Gastroesophageal sphincter (tissue), 4 donors: ENCODE results near the gene HS3ST3A1. TPM values are rescaled to one million over a fixed set of nuclear protein-coding genes. Genes with fewer than 3 reads are reported as not detected.

Source experiments
- ATAC-seq: fragments of 150-250 bp; one replicate; pipeline ENCODE4 v1.9.1; 2016; ENCODE audit warnings: mild to moderate bottlenecking, moderate library complexity
- H3K27ac ChIP-seq, 4 donors: fragments of 200-600 bp; sonication (generic) in 3 of 4; 1 replicate in 3 of 4; 2 replicates in 1 of 4; pipeline ENCODE4 v1.5.1; 2016 to 2019
- H3K27me3 ChIP-seq: fragments of 200-600 bp; sonication (generic); one replicate; pipeline ENCODE4 v1.5.1; 2019
- H3K36me3 ChIP-seq, 2 donors: fragments of 200-600 bp; sonication (generic); one replicate each; pipeline ENCODE4 v1.5.1; 2019; ENCODE audit warnings: control low read depth in 1 of 2
- H3K4me1 ChIP-seq, 3 donors: fragments of 200-600 bp; sonication (generic); 1 replicate in 2 of 3; 2 replicates in 1 of 3; pipeline ENCODE4 v1.5.1; 2016 to 2019; ENCODE audit warnings: control low read depth in 2 of 3
- H3K4me3 ChIP-seq, 2 donors: fragments of 200-600 bp; sonication (generic); one replicate each; pipeline ENCODE4 v1.5.1; 2019; ENCODE audit warnings: mild to moderate bottlenecking in 1 of 2, moderate library complexity in 1 of 2
- H3K9me3 ChIP-seq, 3 donors: fragments of 200-600 bp; sonication (generic); one replicate each; pipeline ENCODE4 v1.5.1; 2017 to 2019; ENCODE audit warnings: control low read depth in 2 of 3
- CTCF ChIP-seq, 4 experiments: fragments of 200-600 bp in 2 of 4; fragments of 450-650 bp in 2 of 4; sonication (generic) in 1 of 4; IDR thresholded peaks; one replicate each; pipeline ENCODE4 v1.5.1; 2017 to 2019; ENCODE audit warnings: antibody characterized with exemption in 4 of 4, mild to moderate bottlenecking in 2 of 4, moderate library complexity in 2 of 4
- EP300 ChIP-seq: sonication (generic); formaldehyde crosslinking; IDR thresholded peaks from one replicate; pipeline ENCODE4 v1.6.1; 2017; ENCODE audit warnings: antibody characterized with exemption, mild to moderate bottlenecking
- POLR2A ChIP-seq, 2 donors: fragments of 450-650 bp; IDR thresholded peaks; one replicate each; pipeline ENCODE4 v1.6.1; 2017; ENCODE audit warnings: antibody characterized with exemption in 2 of 2, mild to moderate bottlenecking in 2 of 2, moderate library complexity in 1 of 2
- POLR2AphosphoS5 ChIP-seq: sonication (generic); formaldehyde crosslinking; IDR thresholded peaks from one replicate; pipeline ENCODE4 v1.6.1; 2017; ENCODE audit warnings: antibody characterized with exemption
- WGBS, 2 donors: methylation state at CpG; one replicate each; pipeline ENCODE4 v1.1.5; 2018; ENCODE audit warnings: low coverage in 1 of 2; 5-methylcytosine and 5-hydroxymethylcytosine counted together
- total RNA-seq, 4 donors: library from RNA; depleted of rRNA; stranded (reverse); fragments of >200 nt; gene quantifications; one replicate each; pipeline ENCODE4 v1.1.0, GENCODE V29; 2016

Gene HS3ST3A1
- total RNA-seq, 4 donors from 2014 or later: 5.9 to 10.9 (median 8.9) TPM

GRCh38 chr17:13592427-13592826, 9.3 kb downstream of the HS3ST3A1 start:
- Histone ChIP-seq H3K36me3 (no peaks in the 10 kb centered on the region), H3K9me3 (no peaks in the 10 kb centered on the region), H3K27me3 (peaks cover 16% of the 10 kb centered on the region), H3K4me3 (no peak overlapping the region), H3K4me1 (peaks cover 0 to 10% (median 0%) of the 10 kb centered on the region in 3 donors), H3K27ac (no peak overlapping the region)
- WGBS, 2 donors: 54 to 76% methylated on average over 7 of the region's 7 CpGs
- TF ChIP-seq CTCF (IDR thresholded peaks at IDR 0.05) (no peak), POLR2AphosphoS5 (no peak), EP300 (no peak), POLR2A (IDR thresholded peaks at IDR 0.05) (no peak)
- no peak for ATAC-seq

- Histone ChIP-seq H3K4me3 (no peak overlapping the region), H3K27ac (no peak overlapping the region), H3K9me3 (no peaks in the 10 kb centered on the region), H3K36me3 (no peaks in the 10 kb centered on the region), H3K27me3 (peaks cover 6% of the 10 kb centered on the region), H3K4me1 (peaks cover 0 to 5% (median 0%) of the 10 kb centered on the region in 3 donors)
- TF ChIP-seq CTCF (IDR thresholded peaks at IDR 0.05) (no peak), POLR2AphosphoS5 (no peak), POLR2A (IDR thresholded peaks at IDR 0.05) (no peak), EP300 (no peak)
- ATAC-seq: no peak
- 77 to 78% methylated on average over 1 of the region's 1 CpG for WGBS, 2 donors
Observed at GRCh38 chr17:13590441-13590840, 11.3 kb downstream of the HS3ST3A1 start.

- Histone ChIP-seq H3K27ac (no peak overlapping the region), H3K4me1 (peaks cover 0 to 5% (median 0%) of the 10 kb centered on the region in 3 donors), H3K9me3 (no peaks in the 10 kb centered on the region), H3K4me3 (no peak overlapping the region), H3K27me3 (peaks cover 6% of the 10 kb centered on the region), H3K36me3 (no peaks in the 10 kb centered on the region)
- WGBS, 2 donors: 67 to 73% methylated on average over 6 of the region's 6 CpGs
- no peak for ATAC-seq
- no peak for TF ChIP-seq EP300
- no peak for TF ChIP-seq POLR2AphosphoS5
Observed at GRCh38 chr17:13589658-13590057, 12.1 kb downstream of the HS3ST3A1 start.

GRCh38 chr17:13587487-13588338, 14.0 kb downstream of the HS3ST3A1 start:
- H3K9me3 ChIP-seq: no peaks in the 10 kb centered on the region
- H3K36me3 ChIP-seq: no peaks in the 10 kb centered on the region
- peaks cover 6% of the 10 kb centered on the region for H3K27me3 ChIP-seq
- ATAC-seq: no peak
- TF ChIP-seq POLR2A (IDR thresholded peaks at IDR 0.05): no peak
- TF ChIP-seq EP300: no peak
- TF ChIP-seq CTCF (IDR thresholded peaks at IDR 0.05): no peak
- no peak for TF ChIP-seq POLR2AphosphoS5
- no peak overlapping the region for H3K4me3 ChIP-seq
- no peak overlapping the region for H3K27ac ChIP-seq
- no peaks in the 10 kb centered on the region for H3K4me1 ChIP-seq
- 75 to 89% methylated on average over 4 of the region's 4 CpGs for WGBS, 2 donors

GRCh38 chr17:13584701-13585080, 17.0 kb downstream of the HS3ST3A1 start:
- TF ChIP-seq POLR2AphosphoS5 (no peak), CTCF (IDR thresholded peaks at IDR 0.05) (no peak), EP300 (no peak), POLR2A (IDR thresholded peaks at IDR 0.05) (no peak)
- ATAC-seq: no peak
- Histone ChIP-seq H3K4me3 (no peak overlapping the region), H3K9me3 (no peaks in the 10 kb centered on the region), H3K4me1 (no peaks in the 10 kb centered on the region), H3K36me3 (no peaks in the 10 kb centered on the region), H3K27ac (no peak overlapping the region), H3K27me3 (peaks cover 6% of the 10 kb centered on the region)
- WGBS, 2 donors: 62 to 67% methylated on average over 3 of the region's 3 CpGs
